ENCODE results near the gene KCNT1.

Gene KCNT1

DNA sequence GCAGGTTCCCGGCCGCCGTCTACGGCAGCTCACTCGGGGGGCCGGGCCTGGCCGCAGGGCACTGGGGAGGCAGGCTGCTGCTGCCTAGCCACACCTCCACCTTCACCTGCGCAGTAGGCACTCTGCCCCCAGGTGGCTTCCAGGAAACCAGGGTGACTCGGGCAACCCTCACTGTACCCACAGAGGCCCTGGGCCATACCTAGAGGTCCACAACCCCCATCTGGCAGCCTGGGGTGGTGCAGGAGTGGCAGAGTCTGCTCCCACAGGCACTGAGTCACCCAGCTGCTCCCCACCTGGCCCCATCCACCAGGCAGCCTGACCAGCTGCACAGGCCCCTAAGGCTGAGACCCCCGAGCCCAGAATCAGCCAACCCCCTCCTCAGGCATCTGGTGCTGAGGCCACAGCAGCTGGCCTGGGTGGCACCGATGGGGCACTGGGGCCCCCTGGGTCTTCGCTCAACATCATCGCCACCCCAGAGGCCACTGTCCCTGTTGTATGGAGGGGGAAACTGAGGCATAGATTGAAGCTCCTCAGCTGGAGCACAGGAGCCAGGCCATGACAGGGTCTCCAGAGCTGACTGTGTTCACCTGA is 70.2 kb downstream of the KCNT1 start:
- DNase-seq (no peak), ATAC-seq (replicated peaks) (peak in 1 of 2 donors; percentile 57)
- Mint-ChIP-seq H3K4me3 (no peak overlapping the region), H3K27me3 (peaks cover 7 to 12% of the 10 kb centered on the region in 2 donors), H3K27ac (no peak overlapping the region), H3K36me3 (no peaks in the 10 kb centered on the region), H3K4me1 (no peaks in the 10 kb centered on the region), H3K9me3 (peaks cover 0 to 5% of the 10 kb centered on the region in 2 donors)

DNA sequence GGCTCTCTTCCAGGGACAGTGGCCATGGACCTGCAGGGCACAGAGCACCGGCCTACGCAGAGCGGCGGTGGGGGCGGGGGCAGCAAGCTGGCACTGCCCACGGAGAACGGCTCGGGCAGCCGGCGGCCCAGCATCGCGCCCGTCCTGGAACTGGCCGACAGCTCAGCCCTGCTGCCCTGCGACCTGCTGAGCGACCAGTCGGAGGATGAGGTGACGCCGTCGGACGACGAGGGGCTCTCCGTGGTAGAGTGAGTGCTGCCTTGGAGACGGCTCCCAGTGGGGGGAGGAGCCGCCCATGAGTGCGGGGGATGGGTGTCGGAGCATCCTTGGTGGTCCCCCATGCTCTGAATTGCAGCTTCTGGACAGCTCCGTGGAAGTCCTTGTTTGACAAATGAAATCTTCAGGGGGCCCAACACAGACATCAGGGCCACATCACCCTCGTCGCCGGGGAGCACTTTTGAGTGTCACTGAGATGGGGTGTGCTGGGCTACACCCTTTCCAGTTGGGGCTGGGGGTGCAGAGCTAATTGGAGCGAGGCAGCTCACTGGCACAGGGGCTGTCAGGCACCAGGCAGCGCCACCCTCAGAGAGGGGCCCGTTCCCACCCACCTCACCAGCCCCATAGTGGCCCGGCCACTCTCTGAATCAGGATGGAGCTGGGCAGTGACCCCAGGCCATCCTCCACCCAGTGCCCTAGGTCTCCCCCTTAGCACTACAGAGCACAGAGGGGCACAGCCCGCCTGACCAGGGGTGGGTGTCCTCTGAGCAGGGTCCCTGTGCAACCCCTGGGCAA is 70.9 kb downstream of the KCNT1 start:
- ATAC-seq (replicated peaks) (no peak), DNase-seq (no peak)
- Mint-ChIP-seq H3K27me3 (peaks cover 7 to 12% of the 10 kb centered on the region in 2 donors), H3K36me3 (no peaks in the 10 kb centered on the region), H3K27ac (no peak overlapping the region), H3K4me3 (no peak overlapping the region), H3K4me1 (no peaks in the 10 kb centered on the region), H3K9me3 (peaks cover 0 to 4% of the 10 kb centered on the region in 2 donors)

DNA sequence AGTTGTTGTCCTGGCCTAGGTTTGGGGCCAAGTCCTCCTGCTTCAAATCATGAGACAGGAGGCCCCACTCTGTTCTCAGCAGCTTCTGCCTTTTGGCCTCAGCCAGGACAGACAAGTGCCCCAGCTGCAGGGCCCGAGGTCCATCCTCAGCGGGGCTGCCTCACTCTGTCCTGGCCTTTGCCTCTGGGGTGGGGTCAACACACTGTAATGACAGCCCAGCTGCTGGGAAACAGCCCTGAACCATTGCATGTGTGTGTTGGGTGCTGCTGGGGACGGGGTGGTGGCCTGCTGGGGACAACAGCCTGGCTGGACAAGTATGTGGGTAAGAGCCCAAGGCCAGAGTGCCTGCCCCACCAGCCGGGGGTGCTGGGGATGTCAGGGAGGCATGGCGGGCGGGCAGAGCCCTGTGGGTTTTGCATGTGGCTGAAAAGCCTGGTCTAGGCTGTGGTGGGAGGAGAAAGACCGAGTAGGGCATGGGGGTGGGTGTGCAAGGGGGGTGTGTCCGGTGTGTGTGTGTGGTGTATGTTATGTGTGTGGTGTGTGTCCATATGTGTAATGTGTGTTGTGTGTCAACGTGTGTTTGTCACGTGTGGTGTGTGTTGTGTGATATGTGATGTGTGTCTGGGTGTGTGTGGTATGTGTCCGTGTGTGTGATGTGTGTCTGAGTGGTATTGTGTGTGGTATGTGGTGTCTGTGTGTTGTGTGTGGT is 71.7 kb downstream of the KCNT1 start:
- no peak overlapping the region for H3K4me3 Mint-ChIP-seq
- H3K36me3 Mint-ChIP-seq: no peaks in the 10 kb centered on the region
- ATAC-seq (replicated peaks) (no peak), DNase-seq (no peak)
- H3K27ac Mint-ChIP-seq: no peak overlapping the region
- H3K4me1 Mint-ChIP-seq: no peaks in the 10 kb centered on the region
- H3K27me3 Mint-ChIP-seq: peaks cover 6 to 10% of the 10 kb centered on the region in 2 donors
- peaks cover 0 to 5% of the 10 kb centered on the region in 2 donors for H3K9me3 Mint-ChIP-seq

DNA sequence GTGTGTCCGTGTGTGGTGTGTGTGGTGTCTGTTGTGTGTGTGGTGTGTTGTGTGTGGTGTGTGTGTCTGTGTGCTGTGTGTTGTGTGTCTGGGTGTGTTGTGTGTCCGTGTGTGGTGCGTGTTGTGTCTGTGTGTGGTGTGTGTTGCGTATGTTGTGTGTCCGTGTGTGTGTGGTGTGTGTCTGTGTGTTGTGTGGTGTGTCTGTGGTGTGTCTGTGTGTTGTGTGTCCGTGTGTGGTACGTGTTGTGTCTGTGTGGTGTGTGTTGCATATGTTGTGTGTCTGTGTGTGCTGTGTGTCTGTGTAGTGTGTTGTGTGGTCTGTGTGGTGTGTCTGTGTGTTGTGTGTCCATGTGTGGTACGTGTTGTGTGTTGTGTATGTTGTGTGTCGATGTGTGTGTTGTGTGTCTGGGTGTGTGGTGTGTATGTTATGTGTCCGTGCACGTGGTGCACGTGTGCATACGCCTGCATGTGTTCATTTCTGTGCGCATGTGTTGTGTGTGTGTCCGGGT is 72.3 kb downstream of the KCNT1 start:
- no peak overlapping the region for H3K4me3 Mint-ChIP-seq
- peaks cover 3 to 6% of the 10 kb centered on the region in 2 donors for H3K27me3 Mint-ChIP-seq
- H3K27ac Mint-ChIP-seq: no peak overlapping the region
- no peaks in the 10 kb centered on the region for H3K4me1 Mint-ChIP-seq
- ATAC-seq (replicated peaks): no peak
- DNase-seq: no peak
- H3K9me3 Mint-ChIP-seq: peaks cover 0 to 1% of the 10 kb centered on the region in 2 donors
- H3K36me3 Mint-ChIP-seq: no peaks in the 10 kb centered on the region

DNA sequence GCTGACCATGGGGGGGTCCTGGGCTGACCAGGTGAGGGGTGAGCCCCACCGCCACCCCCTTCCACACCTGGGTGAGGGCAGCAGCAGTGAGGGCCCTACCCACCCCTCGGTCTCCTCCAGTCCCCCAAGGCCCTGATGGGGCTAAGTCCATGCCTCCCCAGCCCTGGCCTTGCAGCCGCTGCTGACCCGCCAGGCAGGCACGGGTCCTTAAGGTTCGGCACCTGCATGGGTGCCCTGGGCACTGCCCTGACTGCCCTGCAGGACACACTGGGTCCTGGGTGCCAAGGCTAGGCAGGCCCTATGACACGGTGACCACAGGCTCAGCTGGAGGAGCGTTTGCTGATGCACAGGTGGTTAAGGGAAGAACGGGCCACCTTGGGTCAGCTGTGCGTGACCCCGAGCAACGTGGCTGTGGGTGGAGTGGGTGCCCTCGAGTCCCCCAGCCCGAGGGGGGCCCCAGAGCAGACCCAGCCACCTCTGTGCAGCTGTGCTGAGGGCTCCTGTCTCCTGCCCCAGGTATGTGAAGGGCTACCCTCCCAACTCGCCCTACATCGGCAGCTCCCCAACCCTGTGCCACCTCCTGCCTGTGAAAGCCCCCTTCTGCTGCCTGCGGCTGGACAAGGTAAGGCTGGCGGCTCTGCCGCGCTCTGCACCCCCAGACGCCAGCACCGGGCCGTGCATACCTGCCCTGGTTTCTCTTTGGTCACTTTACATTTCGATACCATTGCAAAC is 73.0 kb downstream of the KCNT1 start:
- DNase-seq (no peak), ATAC-seq (replicated peaks) (no peak)
- H3K27ac Mint-ChIP-seq: no peak overlapping the region
- no peak overlapping the region for H3K4me3 Mint-ChIP-seq
- no peaks in the 10 kb centered on the region for H3K36me3 Mint-ChIP-seq
- H3K27me3 Mint-ChIP-seq: peaks cover 4 to 6% of the 10 kb centered on the region in 2 donors
- no peaks in the 10 kb centered on the region for H3K4me1 Mint-ChIP-seq
- peaks cover 0 to 1% of the 10 kb centered on the region in 2 donors for H3K9me3 Mint-ChIP-seq

DNA sequence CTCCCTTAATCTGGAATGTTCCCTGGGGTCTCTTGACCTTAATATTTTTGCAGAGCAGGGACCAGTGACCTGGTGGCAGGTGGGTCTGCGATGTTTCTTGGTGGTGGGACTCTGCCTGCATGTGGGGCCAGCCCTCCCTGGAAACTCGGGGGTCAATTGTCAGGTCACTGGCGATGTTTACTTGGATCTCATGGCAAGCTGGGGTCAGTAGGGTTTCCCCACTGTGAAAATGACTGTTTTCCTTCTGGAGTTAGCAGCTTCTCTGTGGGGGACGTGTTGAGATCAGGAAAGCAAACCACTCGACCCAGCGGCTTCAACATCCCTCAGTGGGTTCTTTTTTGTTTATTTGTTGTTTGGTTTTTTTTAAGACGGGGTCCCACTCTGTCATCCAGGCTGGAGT is 73.9 kb downstream of the KCNT1 start:
- no peak overlapping the region for H3K27ac Mint-ChIP-seq
- no peak overlapping the region for H3K4me3 Mint-ChIP-seq

DNA sequence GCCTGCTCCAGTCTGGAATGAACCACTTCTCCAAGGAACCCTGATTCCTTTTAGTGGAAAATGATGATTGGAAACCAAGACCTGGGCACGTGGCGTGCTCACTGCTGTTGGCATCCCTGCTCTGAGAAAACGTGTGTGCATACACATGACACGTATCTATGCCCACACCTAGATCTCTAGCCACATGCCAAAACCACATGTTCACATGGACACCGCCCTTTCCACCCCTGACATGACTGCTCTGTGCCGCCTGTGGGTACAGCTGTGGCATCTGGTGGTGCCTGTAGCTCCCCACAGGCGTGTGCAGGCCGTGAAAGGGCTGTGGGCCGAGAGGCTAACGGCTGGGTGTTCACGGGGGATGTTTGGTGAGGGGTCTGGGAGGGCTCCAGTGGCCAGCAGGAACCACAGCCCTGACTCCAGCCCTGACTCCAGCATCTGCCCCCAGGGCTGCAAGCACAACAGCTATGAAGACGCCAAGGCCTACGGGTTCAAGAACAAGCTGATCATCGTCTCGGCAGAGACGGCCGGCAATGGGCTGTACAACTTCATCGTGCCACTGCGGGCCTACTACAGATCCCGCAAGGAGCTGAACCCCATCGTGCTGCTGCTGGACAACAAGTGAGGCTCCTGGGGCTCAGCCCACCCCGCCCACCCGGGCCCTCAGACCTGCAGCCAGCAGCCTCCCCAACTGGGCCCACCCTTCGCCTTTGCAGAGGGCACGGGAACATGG is 75.1 kb downstream of the KCNT1 start:
- Mint-ChIP-seq H3K27me3 (peaks cover 4% of the 10 kb centered on the region in 2 donors), H3K36me3 (no peaks in the 10 kb centered on the region), H3K4me1 (no peaks in the 10 kb centered on the region), H3K27ac (no peak overlapping the region), H3K9me3 (peaks cover 0 to 1% of the 10 kb centered on the region in 2 donors), H3K4me3 (no peak overlapping the region)
- DNase-seq (no peak), ATAC-seq (replicated peaks) (no peak)

More for the DNA sequence above, 73.9 kb downstream of the KCNT1 start:
- Mint-ChIP-seq H3K36me3 (no peaks in the 10 kb centered on the region), H3K27me3 (peaks cover 4 to 6% of the 10 kb centered on the region in 2 donors), H3K4me1 (no peaks in the 10 kb centered on the region), H3K9me3 (peaks cover 0 to 1% of the 10 kb centered on the region in 2 donors)
- ATAC-seq (replicated peaks): no peak
- DNase-seq: no peak

DNA sequence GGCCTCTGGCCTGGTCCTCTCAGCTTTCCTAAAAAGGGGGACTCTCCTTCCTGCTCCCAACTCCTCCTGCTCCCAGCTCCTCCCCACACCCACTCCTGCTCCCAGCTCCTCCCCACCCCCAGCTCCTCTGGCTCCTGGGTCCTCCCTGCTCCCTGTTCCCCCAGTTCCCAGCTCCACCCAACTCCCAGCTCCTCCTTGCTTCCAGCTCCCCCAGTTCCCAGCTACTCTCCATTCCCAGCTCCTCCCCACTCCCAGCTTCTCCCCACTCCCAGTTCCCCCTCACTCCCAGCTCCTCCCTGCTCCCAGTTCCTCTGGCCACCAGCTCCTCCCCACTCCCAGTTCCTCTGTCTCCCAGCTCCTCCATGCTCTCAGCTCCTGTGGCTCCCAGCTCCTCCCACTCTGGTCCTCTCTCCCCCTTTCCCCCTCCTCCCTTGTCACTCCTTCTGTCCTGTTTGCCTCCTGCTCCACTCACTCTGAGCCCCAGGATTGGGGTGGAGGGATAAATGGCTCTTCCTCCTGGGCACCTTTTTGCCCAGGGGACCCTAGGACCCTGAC is 75.7 kb downstream of the KCNT1 start:
- Mint-ChIP-seq H3K4me1 (no peaks in the 10 kb centered on the region), H3K27ac (no peak overlapping the region), H3K36me3 (no peaks in the 10 kb centered on the region), H3K9me3 (peaks cover 0 to 1% of the 10 kb centered on the region in 2 donors), H3K4me3 (no peak overlapping the region), H3K27me3 (peaks cover 4% of the 10 kb centered on the region in 2 donors)
- no peak for DNase-seq
- ATAC-seq (replicated peaks): no peak

DNA sequence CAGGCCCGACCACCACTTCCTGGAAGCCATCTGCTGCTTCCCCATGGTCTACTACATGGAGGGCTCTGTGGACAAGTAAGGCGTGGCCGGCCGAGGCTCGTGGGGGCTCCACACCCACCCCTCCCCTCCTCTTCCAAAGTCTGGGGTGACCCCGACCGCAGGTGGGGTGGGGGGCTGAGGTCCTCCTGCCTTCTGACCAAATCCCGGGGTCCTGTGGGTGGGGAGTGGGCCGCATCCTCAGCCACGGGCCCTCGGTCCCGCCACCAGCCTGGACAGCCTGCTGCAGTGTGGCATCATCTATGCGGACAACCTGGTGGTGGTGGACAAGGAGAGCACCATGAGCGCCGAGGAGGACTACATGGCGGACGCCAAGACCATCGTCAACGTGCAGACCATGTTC is 76.4 kb downstream of the KCNT1 start:
- no peak overlapping the region for H3K27ac Mint-ChIP-seq
- peaks cover 0 to 1% of the 10 kb centered on the region in 2 donors for H3K9me3 Mint-ChIP-seq
- peaks cover 4% of the 10 kb centered on the region in 2 donors for H3K27me3 Mint-ChIP-seq
- no peak overlapping the region for H3K4me3 Mint-ChIP-seq
- DNase-seq: no peak
- no peak for ATAC-seq (replicated peaks)
- H3K4me1 Mint-ChIP-seq: no peaks in the 10 kb centered on the region
- no peaks in the 10 kb centered on the region for H3K36me3 Mint-ChIP-seq

DNA sequence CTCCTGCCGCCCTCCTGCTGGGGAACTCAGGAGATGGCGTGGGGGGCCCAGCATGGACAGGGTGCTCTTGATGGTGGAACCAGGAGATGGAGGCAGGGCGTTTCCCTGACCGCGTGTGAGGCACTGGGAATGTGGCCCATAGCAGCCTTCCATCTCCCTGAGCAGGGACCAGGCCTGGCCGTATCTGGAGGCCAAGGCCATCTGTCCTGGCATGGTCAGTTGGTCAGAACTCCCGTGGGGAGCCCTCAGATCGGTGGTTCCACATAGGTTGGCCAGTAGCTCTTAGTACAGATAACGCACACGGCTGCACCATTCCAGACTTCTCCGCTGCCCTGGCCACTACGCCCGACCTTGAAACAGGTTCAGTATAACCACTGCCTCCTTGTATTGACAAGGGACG is 77.6 kb downstream of the KCNT1 start:
- no peak for ATAC-seq (replicated peaks)

DNA sequence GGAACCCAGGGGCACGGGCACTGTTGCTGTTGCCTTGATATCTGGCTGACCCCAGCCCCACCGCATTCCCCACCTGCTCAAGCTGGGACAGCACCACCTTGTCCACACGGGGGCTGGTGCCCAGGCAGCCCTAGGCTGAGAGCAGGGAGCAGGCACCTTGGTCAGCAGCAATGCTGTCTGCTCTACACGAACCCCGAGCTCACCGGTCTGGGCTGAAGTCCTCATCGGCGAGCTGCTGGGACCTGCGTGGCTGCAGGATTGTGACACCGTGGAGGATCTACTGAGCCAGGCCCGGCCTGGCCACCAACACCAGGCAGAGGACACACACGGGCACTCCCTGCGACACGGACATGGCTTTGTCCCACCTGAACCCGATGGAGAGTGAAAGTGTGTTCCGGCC is 78.1 kb downstream of the KCNT1 start:
- H3K27ac Mint-ChIP-seq: no peak overlapping the region
- peaks cover 0 to 1% of the 10 kb centered on the region in 2 donors for H3K9me3 Mint-ChIP-seq
- no peak overlapping the region for H3K4me3 Mint-ChIP-seq
- DNase-seq: no peak
- ATAC-seq (replicated peaks): no peak
- H3K27me3 Mint-ChIP-seq: peaks cover 4% of the 10 kb centered on the region in 2 donors
- H3K4me1 Mint-ChIP-seq: no peaks in the 10 kb centered on the region
- H3K36me3 Mint-ChIP-seq: no peaks in the 10 kb centered on the region

More for the DNA sequence above, 77.6 kb downstream of the KCNT1 start:
- peaks cover 4% of the 10 kb centered on the region in 2 donors for H3K27me3 Mint-ChIP-seq
- H3K4me3 Mint-ChIP-seq: no peak overlapping the region
- H3K36me3 Mint-ChIP-seq: no peaks in the 10 kb centered on the region
- peaks cover 0 to 1% of the 10 kb centered on the region in 2 donors for H3K9me3 Mint-ChIP-seq
- no peaks in the 10 kb centered on the region for H3K4me1 Mint-ChIP-seq
- no peak overlapping the region for H3K27ac Mint-ChIP-seq
- no peak for DNase-seq

DNA sequence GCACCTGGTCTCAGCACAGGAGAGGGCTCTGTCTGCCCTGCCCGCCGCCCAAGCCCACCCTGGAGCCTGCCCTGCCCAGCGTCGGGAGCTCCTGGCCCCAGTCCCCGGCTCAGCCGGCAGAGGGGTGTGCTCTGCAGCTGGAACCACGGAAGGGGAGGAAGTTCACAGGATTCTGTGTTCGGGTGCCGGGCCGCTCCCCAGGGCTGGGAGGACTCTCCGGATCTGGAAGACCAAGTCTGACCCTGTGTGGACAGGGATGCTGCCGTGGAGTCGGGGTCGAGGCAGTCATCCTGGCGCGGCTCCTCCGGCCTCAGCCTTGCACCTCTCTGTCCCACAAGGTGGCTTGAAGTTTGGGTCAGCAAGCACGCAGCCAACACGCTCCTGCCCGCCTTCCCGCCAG is 78.6 kb downstream of the KCNT1 start:
- peaks cover 0 to 1% of the 10 kb centered on the region in 2 donors for H3K9me3 Mint-ChIP-seq
- H3K27me3 Mint-ChIP-seq: peaks cover 4% of the 10 kb centered on the region in 2 donors
- ATAC-seq (replicated peaks): no peak
- no peaks in the 10 kb centered on the region for H3K36me3 Mint-ChIP-seq
- H3K27ac Mint-ChIP-seq: no peak overlapping the region
- H3K4me1 Mint-ChIP-seq: no peaks in the 10 kb centered on the region
- DNase-seq: no peak
- H3K4me3 Mint-ChIP-seq: no peak overlapping the region

DNA sequence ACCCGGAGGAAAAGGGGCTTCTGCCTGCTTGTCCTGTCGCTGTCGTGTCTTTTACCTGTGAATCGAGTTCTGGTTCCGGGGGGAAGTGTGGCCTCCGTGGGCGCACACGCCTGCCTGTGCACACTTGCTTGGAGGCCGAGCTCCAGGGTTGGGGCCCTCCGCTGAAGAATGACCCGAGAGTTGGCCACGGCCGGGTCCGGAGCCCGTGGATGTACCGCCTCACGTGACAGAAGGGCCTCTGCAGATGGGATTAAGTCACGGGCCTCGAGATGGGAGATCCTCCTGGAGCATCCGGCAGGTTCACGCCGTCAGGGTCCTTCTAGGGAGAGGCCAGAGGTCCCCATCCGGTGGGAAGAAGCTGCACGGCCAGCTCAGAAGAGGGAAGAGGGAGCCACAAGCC is 81.0 kb downstream of the KCNT1 start:
- peaks cover 4% of the 10 kb centered on the region in 2 donors for H3K27me3 Mint-ChIP-seq
- no peaks in the 10 kb centered on the region for H3K36me3 Mint-ChIP-seq
- peaks cover 0 to under 1% of the 10 kb centered on the region in 2 donors for H3K9me3 Mint-ChIP-seq
- no peak for DNase-seq
- H3K4me3 Mint-ChIP-seq: no peak overlapping the region
- no peak overlapping the region for H3K27ac Mint-ChIP-seq
- H3K4me1 Mint-ChIP-seq: no peaks in the 10 kb centered on the region
- ATAC-seq (replicated peaks): no peak
